HTR-8/SVneo (cell line): ENCODE results near the gene SLC44A2.
"Not testable (repeated sequence)": the region's sequence is repeated elsewhere in the genome, so short reads cannot be mapped to it uniquely, and the experiment has no call there.

Experiments used
- DNase-seq: peaks from one replicate; pipeline ENCODE4 v3.0.0; 2011; ENCODE audit warnings: low spot score, mixed read lengths; ENCODE audit not compliant: insufficient read length
- FAIRE-seq: peaks from 2 replicates; lab custom pipeline; 2011; peaks lifted over from hg19 to GRCh38; lab: Jason Lieb, UNC

SLC44A2 gene

DNA sequence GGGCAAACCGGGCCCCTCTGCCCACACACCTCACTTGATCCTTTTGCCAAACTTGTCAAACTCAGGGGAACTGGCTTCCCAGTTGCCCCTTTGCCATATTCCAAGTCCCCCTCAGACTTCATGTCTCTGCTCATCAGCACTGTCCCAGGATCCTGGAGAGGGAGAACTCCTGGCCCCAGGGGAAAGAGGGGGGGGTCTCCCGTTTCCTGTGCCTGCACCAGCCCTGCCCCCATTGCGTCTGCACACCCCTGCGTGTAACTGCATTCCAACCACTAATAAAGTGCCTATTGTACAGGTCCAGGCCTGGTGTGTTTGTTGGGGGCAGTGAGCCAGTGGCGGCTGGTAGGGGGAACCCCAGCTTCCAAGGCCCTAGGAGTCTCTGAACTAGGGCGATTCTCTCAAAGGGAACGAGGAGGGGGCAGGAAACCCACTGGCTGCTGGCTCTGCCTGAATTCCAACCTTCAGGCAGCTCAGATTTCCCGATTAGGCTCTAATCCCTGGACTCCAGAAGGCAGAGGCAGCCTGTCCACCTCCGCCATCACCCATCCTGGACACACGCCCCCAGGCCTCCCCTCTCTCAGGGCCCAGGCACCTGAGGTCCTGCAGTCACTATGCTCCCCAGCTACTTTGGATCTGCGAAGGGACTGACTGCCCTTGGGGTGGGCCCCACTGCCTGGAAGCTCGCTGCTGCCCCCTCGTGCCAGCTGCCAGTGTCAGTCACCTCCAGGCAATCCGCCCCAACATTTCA is 19.1 kb downstream of the SLC44A2 start:
- FAIRE-seq, result no peak
- DNase-seq, result peak; percentile 94

DNA sequence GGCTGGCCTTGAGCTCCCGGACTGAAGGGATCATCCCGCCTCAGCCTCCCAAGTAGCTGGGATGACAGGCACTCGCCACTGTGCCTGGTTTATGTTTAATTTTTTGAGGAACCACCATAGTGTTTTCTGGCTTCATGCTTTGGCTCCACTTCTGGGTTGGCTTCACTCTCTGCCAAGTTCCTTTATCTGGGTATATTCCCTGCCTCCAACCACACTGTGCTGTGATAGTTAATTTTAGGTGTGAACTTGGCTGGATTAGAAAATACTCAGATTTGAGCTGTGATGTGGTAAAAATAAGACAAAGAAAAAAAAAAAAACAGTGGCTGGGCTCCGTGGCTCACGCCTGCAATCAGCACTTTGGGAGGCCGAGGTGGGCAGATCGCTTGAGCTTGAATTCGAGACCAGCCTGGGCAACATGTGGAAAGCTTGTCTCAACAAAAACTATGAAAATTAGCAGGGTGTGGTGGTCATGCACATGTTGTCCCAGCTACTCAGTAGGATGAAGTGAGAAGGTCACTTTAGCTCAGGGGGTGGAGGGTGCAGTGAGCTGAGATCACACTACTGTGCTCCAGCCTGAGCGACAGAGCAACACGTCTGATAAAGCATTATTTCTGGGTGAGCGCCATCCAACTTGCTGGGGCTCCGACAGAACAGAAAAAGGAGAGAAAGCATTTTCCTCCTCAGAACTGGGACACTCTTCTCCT is 21.3 kb downstream of the SLC44A2 start:
- no peak for FAIRE-seq

DNA sequence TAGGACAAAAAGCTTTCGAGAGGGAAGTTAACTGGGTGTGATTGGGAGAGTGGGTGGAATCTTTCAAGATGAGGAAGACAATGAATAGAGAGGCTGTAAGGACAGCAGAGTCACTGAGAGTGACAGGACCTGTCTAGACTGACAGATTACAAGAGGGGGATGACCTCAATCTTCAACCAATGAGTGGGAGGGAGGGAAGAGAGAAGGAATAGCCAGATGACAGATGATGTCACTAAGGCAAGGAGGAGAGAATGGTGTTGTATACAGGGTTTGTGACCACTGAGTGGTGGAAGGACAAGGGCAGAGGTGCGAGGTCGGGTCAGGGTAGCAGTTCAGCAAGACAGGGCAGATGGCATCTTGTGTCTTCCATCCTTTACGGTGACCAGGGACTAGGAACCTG is 23.0 kb downstream of the SLC44A2 start:
- FAIRE-seq (no peak), DNase-seq (no peak)

More for the DNA sequence above, 21.3 kb downstream of the SLC44A2 start:
- no peak for DNase-seq

DNA sequence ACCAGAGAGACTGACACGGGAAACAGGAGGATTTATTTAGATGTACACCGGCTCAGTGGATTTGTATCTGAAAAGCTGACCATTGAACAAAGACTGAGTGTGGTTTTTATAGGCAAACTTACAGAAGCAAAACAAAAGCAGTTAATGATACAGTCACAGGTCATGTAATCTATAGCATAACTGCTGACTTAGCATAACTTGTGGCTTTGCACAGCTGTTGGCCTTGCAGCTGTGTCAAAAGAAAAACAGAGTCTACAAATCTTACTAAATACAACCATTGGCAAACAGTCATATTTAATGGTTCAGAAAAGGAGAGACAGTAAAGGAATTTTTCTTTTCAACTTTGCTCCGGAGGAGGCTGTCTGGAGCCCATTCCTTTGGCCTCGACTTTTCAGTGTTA is 26.5 kb downstream of the SLC44A2 start:
- DNase-seq (no peak), FAIRE-seq (no peak)

DNA sequence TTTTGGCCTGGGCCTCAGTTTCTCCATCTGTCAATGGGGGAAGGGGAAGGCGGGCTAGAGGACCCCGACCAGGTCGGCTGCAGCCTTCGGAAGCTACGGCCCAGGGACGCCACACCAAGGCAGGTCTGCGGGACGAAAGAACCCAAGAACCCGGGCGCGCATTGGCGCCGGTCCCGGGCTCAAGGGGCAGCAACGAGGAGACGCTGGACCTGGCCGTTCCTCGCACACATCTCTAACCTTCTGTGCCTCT is 28.1 kb downstream of the SLC44A2 start:
- no peak for FAIRE-seq

GRCh38 chr19:10653732-10654609 is 28.6 kb downstream of the SLC44A2 start, which contains the start of gene ILF3:
Gene ILF3, plus strand, starts transcription at chr19:10654346. Its CDS starts 16,260 bp downstream, at chr19:10670606.
- DNase-seq (peak; percentile 97), FAIRE-seq (peak; percentile 99)

More for the DNA sequence above, 28.1 kb downstream of the SLC44A2 start:
- no peak for DNase-seq

GRCh38 chr19:10654610-10655456 is 29.5 kb downstream of the SLC44A2 start:
- peak; percentile 67 for DNase-seq
- FAIRE-seq, result no peak

GRCh38 chr19:10655457-10656312 is 30.3 kb downstream of the SLC44A2 start:
- FAIRE-seq (no peak), DNase-seq (no peak)

GRCh38 chr19:10660346-10660745 is 35.0 kb downstream of the SLC44A2 start:
- FAIRE-seq, result no peak

GRCh38 chr19:10661946-10662345 is 36.6 kb downstream of the SLC44A2 start:
- FAIRE-seq (no peak), DNase-seq (no peak)

More at GRCh38 chr19:10660346-10660745, 35.0 kb downstream of the SLC44A2 start:
- no peak for DNase-seq

DNA sequence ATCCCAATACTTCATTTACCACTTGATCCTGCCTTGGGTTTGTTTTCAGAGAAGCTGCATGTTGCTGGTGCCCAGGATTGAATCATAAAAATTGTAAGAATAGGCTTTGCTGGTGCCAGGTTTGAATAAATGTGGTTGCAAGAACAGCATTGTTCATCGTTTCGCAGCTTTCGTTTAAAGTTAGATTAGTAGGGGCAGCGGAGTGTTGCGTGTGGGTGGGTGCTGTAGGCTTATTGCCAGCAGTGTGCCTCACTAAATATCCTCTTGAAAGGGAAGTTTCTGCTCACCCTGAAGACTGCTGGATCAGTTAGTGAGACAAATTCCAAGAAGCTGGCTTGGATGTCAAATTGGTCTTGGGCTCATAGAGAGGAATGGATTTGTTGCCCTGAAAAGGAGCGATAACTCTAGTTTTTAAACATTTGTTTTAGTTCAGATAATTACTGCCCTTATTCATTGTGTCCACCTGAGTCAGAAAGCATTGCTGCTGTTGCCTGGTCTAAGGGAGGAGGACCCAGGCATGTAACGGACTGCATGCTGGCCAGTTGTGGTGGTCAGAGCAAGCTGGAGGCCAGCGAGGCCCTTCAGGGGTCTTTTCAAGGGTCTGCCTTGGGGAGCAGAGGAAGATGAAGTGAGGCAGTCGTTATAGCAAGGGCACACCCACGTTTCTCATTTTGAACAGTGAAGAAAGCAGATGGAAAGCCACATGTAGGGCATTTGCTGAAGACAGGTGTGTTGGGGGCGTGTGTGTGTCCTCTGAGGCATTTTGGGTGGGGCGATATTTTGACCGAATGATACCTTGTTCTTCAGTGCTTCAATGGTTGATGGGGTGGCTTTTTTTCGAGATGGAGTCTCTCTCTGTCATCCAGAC is 37.3 kb downstream of the SLC44A2 start:
- DNase-seq (no peak), FAIRE-seq (no peak)

GRCh38 chr19:10663252-10663563 is 37.9 kb downstream of the SLC44A2 start:
- not testable (repeated sequence) for DNase-seq, FAIRE-seq

DNA sequence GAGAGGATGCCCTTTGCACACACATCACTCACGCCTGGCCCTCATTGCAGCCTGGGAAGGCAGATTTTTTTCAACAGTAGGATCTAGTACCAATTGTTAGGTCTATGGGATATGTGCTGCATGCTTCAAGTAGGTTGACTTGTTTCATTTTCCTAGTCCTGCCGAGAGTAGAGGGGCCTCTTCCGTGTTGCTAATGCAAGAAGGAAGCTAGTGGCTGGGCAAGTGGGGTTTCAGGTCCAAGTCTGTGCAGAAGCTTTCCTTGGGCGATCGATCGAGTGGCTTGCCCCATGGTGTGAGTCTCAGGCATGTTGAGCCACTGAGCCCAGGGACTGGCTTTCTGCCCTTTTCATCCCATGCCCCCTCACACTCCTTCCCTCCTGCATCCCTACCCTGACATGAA is 42.5 kb downstream of the SLC44A2 start:
- DNase-seq (no peak), FAIRE-seq (no peak)

DNA sequence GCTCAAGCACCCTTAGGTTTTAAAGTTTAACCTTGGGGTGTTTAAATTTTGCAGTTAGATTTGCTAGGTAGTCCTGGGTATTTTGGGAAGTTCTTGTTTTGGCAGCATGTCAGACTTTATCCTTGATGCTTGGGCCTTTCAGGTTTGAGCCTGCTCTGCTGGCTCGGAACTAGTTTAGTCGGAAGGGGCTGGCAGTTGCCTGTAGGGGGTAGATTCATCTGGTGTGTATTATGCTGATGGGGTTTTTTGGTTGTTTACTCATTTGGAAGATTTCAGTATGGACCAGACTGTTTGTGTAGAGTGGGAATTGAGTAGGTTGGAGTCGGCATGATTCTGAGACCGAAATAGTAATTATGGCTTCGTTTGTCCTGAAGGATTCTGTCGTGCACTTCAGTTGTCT is 43.9 kb downstream of the SLC44A2 start:
- FAIRE-seq (no peak), DNase-seq (no peak)

GRCh38 chr19:10670182-10670581 is 44.8 kb downstream of the SLC44A2 start:
- DNase-seq (no peak), FAIRE-seq (no peak)

DNA sequence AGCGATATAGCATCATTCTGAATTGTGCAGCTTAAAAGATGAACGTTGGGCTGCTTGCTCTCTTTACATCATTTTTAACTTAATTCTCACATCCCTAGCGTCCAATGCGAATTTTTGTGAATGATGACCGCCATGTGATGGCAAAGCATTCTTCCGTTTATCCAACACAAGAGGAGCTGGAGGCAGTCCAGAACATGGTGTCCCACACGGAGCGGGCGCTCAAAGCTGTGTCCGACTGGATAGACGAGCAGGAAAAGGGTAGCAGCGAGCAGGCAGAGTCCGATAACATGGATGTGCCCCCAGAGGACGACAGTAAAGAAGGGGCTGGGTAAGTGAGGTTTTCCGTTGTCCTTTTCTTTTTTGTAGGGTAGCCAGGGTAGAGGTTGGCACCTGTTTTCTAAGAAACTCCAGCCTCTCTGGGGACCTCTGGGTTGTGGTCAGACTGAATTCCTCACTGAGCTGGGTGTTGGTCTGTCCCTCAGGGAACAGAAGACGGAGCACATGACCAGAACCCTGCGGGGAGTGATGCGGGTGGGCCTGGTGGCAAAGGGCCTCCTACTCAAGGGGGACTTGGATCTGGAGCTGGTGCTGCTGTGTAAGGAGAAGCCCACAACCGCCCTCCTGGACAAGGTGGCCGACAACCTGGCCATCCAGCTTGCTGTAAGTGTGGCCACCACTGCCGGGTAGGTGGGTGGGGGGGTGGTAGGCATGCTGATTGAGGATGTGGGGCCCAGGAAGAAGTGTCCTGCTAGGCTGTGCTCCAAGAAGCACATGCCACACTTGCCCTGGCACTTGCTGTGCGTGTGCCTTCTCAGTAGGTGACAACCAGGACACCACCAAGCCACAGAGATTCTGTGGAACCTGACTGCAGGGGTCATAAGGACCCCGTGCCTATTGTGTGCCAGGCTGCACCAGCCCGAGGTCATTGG is 45.8 kb downstream of the SLC44A2 start:
- no peak for DNase-seq
- no peak for FAIRE-seq

DNA sequence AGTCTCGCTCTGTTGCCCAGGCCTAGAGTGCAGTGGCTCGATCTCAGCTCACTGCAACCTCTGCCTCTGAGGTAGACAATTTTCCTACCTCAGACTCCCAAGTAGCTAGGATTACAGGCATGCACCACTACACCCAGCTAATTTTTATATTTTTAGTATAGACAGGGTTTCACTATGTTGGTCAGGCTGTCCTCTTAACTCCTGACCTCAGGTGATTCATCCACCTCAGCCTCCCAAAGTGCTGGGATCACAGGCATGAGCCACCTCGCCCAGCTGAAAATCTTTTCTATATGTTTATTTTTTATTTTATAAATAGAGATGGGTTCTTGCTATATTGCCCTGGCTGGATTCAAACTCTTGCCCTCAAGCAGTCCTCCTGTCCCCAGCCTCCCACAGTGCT is 46.6 kb downstream of the SLC44A2 start:
- DNase-seq, FAIRE-seq: not testable (repeated sequence)
